OCI-LY7 (cell line): ENCODE results near the gene NPAS2. TPM values are rescaled to one million over a fixed set of nuclear protein-coding genes. Genes with fewer than 3 reads are reported as not detected.

Experiments used
- BruUV-seq: library from RNA; stranded (reverse); fragments of 400-500 nt; replicated peaks from 2 replicates; lab custom pipeline; 2021; lab: Mats Ljungman, UMichigan
- CTCF ChIA-PET: fragments of 300-600 bp; sonication (Branson Sonifier 250); formaldehyde crosslinking; loops from one replicate; lab custom pipeline; 2022; ENCODE audit warnings: antibody characterized with exemption; ENCODE audit not compliant: unreplicated experiment; lab: Charles Lee
- POLR2A ChIA-PET: fragments of 300-600 bp; sonication (Branson Sonifier 250); formaldehyde crosslinking; loops from one replicate; lab custom pipeline; 2022; ENCODE audit warnings: antibody characterized with exemption; lab: Charles Lee
- DNase-seq: peaks from one replicate; pipeline ENCODE4 v3.0.0-alpha.2; 2015; ENCODE audit warnings: low spot score
- H2AFZ ChIP-seq: fragments of 200-600 bp; sonication (generic), shearing (Covaris generic); 2 replicates; pipeline ENCODE4 v1.6.1; 2014; ENCODE audit warnings: mild to moderate bottlenecking, antibody characterized with exemption, low read length, moderate library complexity
- H3K27ac ChIP-seq: fragments of 200-600 bp; sonication (generic); 2 replicates; pipeline ENCODE4 v1.5.1; 2014; ENCODE audit warnings: mixed run types, low read depth, mild to moderate bottlenecking, moderate library complexity, low read length, inconsistent platforms; ENCODE audit not compliant: poor library complexity, severe bottlenecking
- H3K36me3 ChIP-seq: fragments of 200-600 bp; sonication (generic); 2 replicates; pipeline ENCODE4 v1.6.1; 2014; ENCODE audit warnings: mild to moderate bottlenecking, antibody characterized with exemption, low read length, moderate library complexity, mixed read lengths; ENCODE audit not compliant: insufficient read depth
- H3K4me1 ChIP-seq: fragments of 200-600 bp; sonication (generic); 2 replicates; pipeline ENCODE4 v1.5.1; 2014; ENCODE audit warnings: mild to moderate bottlenecking, low read length; ENCODE audit not compliant: insufficient read depth, poor library complexity, severe bottlenecking
- H3K4me2 ChIP-seq: fragments of 200-600 bp; sonication (generic); 2 replicates; pipeline ENCODE4 v1.6.1; 2014; ENCODE audit warnings: mild to moderate bottlenecking, low read length
- H3K4me3 ChIP-seq: fragments of 200-600 bp; sonication (generic); 2 replicates; pipeline ENCODE4 v1.5.1; 2014; ENCODE audit warnings: mild to moderate bottlenecking, low read depth, low read length; ENCODE audit not compliant: poor library complexity, severe bottlenecking
- H3K79me2 ChIP-seq: fragments of 200-600 bp; sonication (generic); 2 replicates; pipeline ENCODE4 v1.6.1; 2016; ENCODE audit warnings: low read depth, mild to moderate bottlenecking, low read length, moderate library complexity, mixed read lengths; ENCODE audit not compliant: insufficient read depth
- H3K9me2 ChIP-seq: fragments of 200-600 bp; sonication (generic); 2 replicates; pipeline ENCODE4 v1.6.1; 2016; ENCODE audit warnings: mild to moderate bottlenecking, low read length, mixed read lengths; ENCODE audit not compliant: insufficient read depth
- H3K9me3 ChIP-seq: fragments of 200-600 bp; sonication (generic); 2 replicates; pipeline ENCODE4 v1.6.1; 2014; ENCODE audit warnings: mild to moderate bottlenecking, mixed run types, low read length, mixed read lengths
- H4K20me1 ChIP-seq: fragments of 200-600 bp; sonication (generic); 2 replicates; pipeline ENCODE4 v1.6.1; 2014; ENCODE audit warnings: mild to moderate bottlenecking, antibody characterized with exemption, low read length, moderate library complexity, mixed read lengths; ENCODE audit not compliant: insufficient read depth
- CTCF ChIP-seq: fragments of 200-600 bp; sonication (generic); conservative IDR thresholded peaks from 2 replicates; pipeline ENCODE4 v1.5.1; 2014; ENCODE audit warnings: mild to moderate bottlenecking, antibody characterized with exemption, low read length, moderate library complexity, mixed read lengths
- EZH2phosphoT487 ChIP-seq: fragments of 200-600 bp; sonication (generic); IDR thresholded peaks from 2 replicates; pipeline ENCODE4 v1.6.1; 2018; ENCODE audit warnings: low read depth, borderline replicate concordance, mild to moderate bottlenecking, mixed run types, antibody characterized with exemption, low read length, moderate library complexity, mixed read lengths
- intact Hi-C: fragments of 100-400 bp; cut with micrococcal nuclease; formaldehyde crosslinking; loops from one replicate; pipeline ENCODE4 v1.10.0; 2022; ENCODE audit not compliant: unreplicated experiment
- total RNA-seq, 2 experiments: library from RNA; depleted of rRNA in 1 of 2; stranded (reverse); fragments of >200 nt in 1 of 2; shearing (Covaris generic) in 1 of 2; gene quantifications; 2 replicates each; pipeline ENCODE4 v1.2.3, GENCODE V29; 2014 to 2022

NPAS2 gene
- total RNA-seq, 2 experiments from 2014 or later = not detected

- no peaks in the 10 kb centered on the region for H3K9me2 ChIP-seq
- ChIA-PET CTCF (no interaction called here), POLR2A (no interaction called here)
- BruUV-seq = no TSS peak
- H3K4me2 ChIP-seq = no peak overlapping the region
- H3K36me3 ChIP-seq = no peaks in the 10 kb centered on the region
- intact Hi-C loops = no loop called here
- TF ChIP-seq CTCF = no peak
- TF ChIP-seq EZH2phosphoT487 = no peak
- no peaks in the 10 kb centered on the region for H3K9me3 ChIP-seq
- H3K4me1 ChIP-seq = no peaks in the 10 kb centered on the region
- no peak overlapping the region for H3K4me3 ChIP-seq
- no peak overlapping the region for H2AFZ ChIP-seq
- no peaks in the 10 kb centered on the region for H3K79me2 ChIP-seq
- no peak overlapping the region for H3K27ac ChIP-seq
- H4K20me1 ChIP-seq = no peaks in the 10 kb centered on the region
- no peak for DNase-seq
Observed at GRCh38 chr2:100960688-100961087, 140.7 kb downstream of the NPAS2 start.

GRCh38 chr2:100962366-100963025, 142.6 kb downstream of the NPAS2 start:
- no peak overlapping the region for H3K4me2 ChIP-seq
- H3K9me2 ChIP-seq = no peaks in the 10 kb centered on the region
- no peaks in the 10 kb centered on the region for H3K4me1 ChIP-seq
- intact Hi-C loops = no loop called here
- no peaks in the 10 kb centered on the region for H4K20me1 ChIP-seq
- ChIA-PET CTCF (no interaction called here), POLR2A (no interaction called here)
- H3K27ac ChIP-seq = no peak overlapping the region
- H3K4me3 ChIP-seq = no peak overlapping the region
- H3K79me2 ChIP-seq = no peaks in the 10 kb centered on the region
- H3K36me3 ChIP-seq = no peaks in the 10 kb centered on the region
- no peak for DNase-seq
- no peak overlapping the region for H2AFZ ChIP-seq
- no peaks in the 10 kb centered on the region for H3K9me3 ChIP-seq
- TF ChIP-seq EZH2phosphoT487 = no peak
- no peak for TF ChIP-seq CTCF
- BruUV-seq = no TSS peak

GRCh38 chr2:100963026-100963375, 143.1 kb downstream of the NPAS2 start:
- Histone ChIP-seq H3K79me2 (no peaks in the 10 kb centered on the region), H3K36me3 (no peaks in the 10 kb centered on the region), H3K9me2 (no peaks in the 10 kb centered on the region), H4K20me1 (no peaks in the 10 kb centered on the region), H3K4me1 (no peaks in the 10 kb centered on the region), H3K4me2 (no peak overlapping the region), H3K9me3 (no peaks in the 10 kb centered on the region), H3K27ac (no peak overlapping the region), H2AFZ (no peak overlapping the region), H3K4me3 (no peak overlapping the region)
- no TSS peak for BruUV-seq
- DNase-seq = no peak
- POLR2A ChIA-PET = no interaction called here
- intact Hi-C loops = no loop called here
- TF ChIP-seq CTCF (no peak), EZH2phosphoT487 (no peak)
- CTCF ChIA-PET = no interaction called here
